GM23338 (cell line): Measurements from ENCODE around the gene DYNC2LI1. TPM values are rescaled to one million over a fixed set of nuclear protein-coding genes. Genes with fewer than 3 reads are reported as not detected.

Experiments
- ATAC-seq: fragments of 200-7000 bp; cut with Tn5 transposase; 3 replicates; pipeline ENCODE4 v1.9.1; 2020
- DNase-seq: peaks from one replicate; pipeline ENCODE4 v3.0.0-alpha.2; 2015; ENCODE audit warnings: low spot score
- H2AFZ ChIP-seq: fragments of 200-600 bp; sonication (generic); 2 replicates; pipeline ENCODE4 v1.8.0; 2016; ENCODE audit warnings: antibody characterized with exemption, mild to moderate bottlenecking, moderate library complexity
- H3F3A ChIP-seq: fragments of 200-600 bp; sonication (generic); replicated peaks from 2 replicates; pipeline ENCODE4 v1.8.0; 2017; ENCODE audit warnings: antibody characterized with exemption, mixed run types, low read depth
- H3K27ac ChIP-seq: fragments of 200-600 bp; sonication (generic); 2 replicates; pipeline ENCODE4 v1.6.1; 2016; ENCODE audit warnings: low read depth
- H3K27me3 ChIP-seq: fragments of 200-600 bp; sonication (generic); 2 replicates; pipeline ENCODE4 v1.8.0; 2016; ENCODE audit warnings: mild to moderate bottlenecking, mixed run types, moderate library complexity; ENCODE audit not compliant: insufficient read depth
- H3K36me3 ChIP-seq: fragments of 200-600 bp; sonication (generic); 2 replicates; pipeline ENCODE4 v1.8.0; 2016; ENCODE audit warnings: mild to moderate bottlenecking; ENCODE audit not compliant: insufficient read depth
- H3K4me1 ChIP-seq: fragments of 200-600 bp; sonication (generic); 2 replicates; pipeline ENCODE4 v1.8.0; 2016; ENCODE audit warnings: mild to moderate bottlenecking, moderate library complexity; ENCODE audit not compliant: insufficient read depth
- H3K4me2 ChIP-seq: fragments of 200-600 bp; sonication (generic); 2 replicates; pipeline ENCODE4 v1.7.1; 2017; ENCODE audit warnings: mixed run types
- H3K4me3 ChIP-seq: fragments of 200-600 bp; sonication (generic); 2 replicates; pipeline ENCODE4 v1.6.1; 2016; ENCODE audit warnings: mixed run types
- H3K79me2 ChIP-seq: fragments of 200-600 bp; sonication (generic); replicated peaks from 2 replicates; pipeline ENCODE4 v1.8.0; 2017; ENCODE audit warnings: mild to moderate bottlenecking; ENCODE audit not compliant: insufficient read depth
- H3K9me2 ChIP-seq: fragments of 200-600 bp; sonication (generic); 2 replicates; pipeline ENCODE4 v1.8.0; 2017; ENCODE audit not compliant: insufficient read depth
- H4K20me1 ChIP-seq: fragments of 200-600 bp; sonication (generic); replicated peaks from 2 replicates; pipeline ENCODE4 v1.8.0; 2017; ENCODE audit warnings: mild to moderate bottlenecking; ENCODE audit not compliant: insufficient read depth
- H3K27ac Mint-ChIP-seq: 2 replicates; pipeline ENCODE4 v1.8.0; 2020; ENCODE audit warnings: inconsistent platforms, mild to moderate bottlenecking, moderate library complexity, mixed read lengths
- H3K27me3 Mint-ChIP-seq: 3 replicates; pipeline ENCODE4 v1.8.0; 2022; ENCODE audit warnings: low read depth, mild to moderate bottlenecking, moderate library complexity, mixed read lengths, inconsistent platforms; ENCODE audit not compliant: insufficient read depth, poor library complexity
- H3K36me3 Mint-ChIP-seq: 3 replicates; pipeline ENCODE4 v1.8.0; 2021; ENCODE audit warnings: low read depth, mild to moderate bottlenecking, inconsistent platforms, moderate library complexity, mixed read lengths
- H3K4me1 Mint-ChIP-seq: 3 replicates; pipeline ENCODE4 v1.8.0; 2020; ENCODE audit warnings: mild to moderate bottlenecking, inconsistent platforms, mixed read lengths
- H3K4me3 Mint-ChIP-seq: 3 replicates; pipeline ENCODE4 v1.8.0; 2021; ENCODE audit warnings: moderate library complexity, mild to moderate bottlenecking, inconsistent platforms, mixed read lengths
- H3K9me3 Mint-ChIP-seq: 3 replicates; pipeline ENCODE4 v1.8.0; 2020; ENCODE audit warnings: moderate library complexity, mild to moderate bottlenecking, inconsistent platforms, mixed read lengths
- CREB1 ChIP-seq: fragments of 250-450 bp; sonication (Bioruptor Pico); IDR thresholded peaks from 2 replicates; pipeline ENCODE4 v1.5.0; 2020; ENCODE audit warnings: low read depth, mild to moderate bottlenecking, moderate library complexity
- EZH2 ChIP-seq: fragments of 200-600 bp; sonication (generic); IDR thresholded peaks from one replicate; pipeline ENCODE4 v1.8.0; 2017; ENCODE audit warnings: antibody characterized with exemption, mild to moderate bottlenecking, low read depth; ENCODE audit not compliant: unreplicated experiment
- EZH2phosphoT487 ChIP-seq: fragments of 200-600 bp; sonication (generic); IDR thresholded peaks from one replicate; pipeline ENCODE4 v1.8.1; 2018; ENCODE audit warnings: antibody characterized with exemption; ENCODE audit not compliant: unreplicated experiment
- JUNB ChIP-seq: IDR thresholded peaks from one replicate; pipeline ENCODE4 v1.6.1; 2016; ENCODE audit warnings: antibody characterized with exemption; ENCODE audit not compliant: unreplicated experiment
- NANOG ChIP-seq: IDR thresholded peaks from 2 replicates; pipeline ENCODE4 v1.6.1; 2016; ENCODE audit warnings: antibody characterized with exemption, borderline replicate concordance
- ZNF114 ChIP-seq: fragments of 250-450 bp; sonication (Bioruptor Pico); IDR thresholded peaks from 2 replicates; pipeline ENCODE4 v1.5.0; 2020; ENCODE audit warnings: mild to moderate bottlenecking, moderate library complexity
- ZNF331 ChIP-seq: fragments of 250-450 bp; sonication (Bioruptor Pico); IDR thresholded peaks from 2 replicates; pipeline ENCODE4 v1.5.0; 2020; ENCODE audit warnings: low read depth, mild to moderate bottlenecking, moderate library complexity
- polyA plus RNA-seq: library from polyadenylated mRNA; unstranded; fragments of >200 nt; fragmentation: Nextera tagmentation; extraction: Ambion mirVana; gene quantifications from 2 replicates; pipeline ENCODE4 v1.2.1, GENCODE V29; 2016
- total RNA-seq: library from RNA; depleted of rRNA; stranded (reverse); fragments of >200 nt; shearing (Covaris generic); gene quantifications from 2 replicates; pipeline ENCODE4 v1.2.3, GENCODE V29; 2014
- TF ChIP-seq, protein P1 (sequence below): IDR thresholded peaks from one replicate; pipeline ENCODE4 v1.6.1; 2018; ENCODE audit warnings: antibody characterized with exemption; ENCODE audit not compliant: unreplicated experiment
- TF ChIP-seq, protein P2 (sequence below): IDR thresholded peaks from 2 replicates; pipeline ENCODE4 v1.6.1; 2016; ENCODE audit warnings: antibody characterized with exemption
- TF ChIP-seq, protein P3 (sequence below), 2 experiments: fragments of 200-600 bp in 1 of 2; sonication (generic) in 1 of 2; conservative IDR thresholded peaks; 2 replicates each; pipeline versions ENCODE4 v1.5.1 to v1.6.1; 2016 to 2017; ENCODE audit warnings: antibody characterized with exemption in 2 of 2, low read depth in 2 of 2, mild to moderate bottlenecking in 2 of 2, moderate library complexity in 1 of 2

Gene DYNC2LI1
- total and polyA plus RNA-seq, 2 experiments from 2014 or later, result 8.4 to 11.5 TPM

DNA sequence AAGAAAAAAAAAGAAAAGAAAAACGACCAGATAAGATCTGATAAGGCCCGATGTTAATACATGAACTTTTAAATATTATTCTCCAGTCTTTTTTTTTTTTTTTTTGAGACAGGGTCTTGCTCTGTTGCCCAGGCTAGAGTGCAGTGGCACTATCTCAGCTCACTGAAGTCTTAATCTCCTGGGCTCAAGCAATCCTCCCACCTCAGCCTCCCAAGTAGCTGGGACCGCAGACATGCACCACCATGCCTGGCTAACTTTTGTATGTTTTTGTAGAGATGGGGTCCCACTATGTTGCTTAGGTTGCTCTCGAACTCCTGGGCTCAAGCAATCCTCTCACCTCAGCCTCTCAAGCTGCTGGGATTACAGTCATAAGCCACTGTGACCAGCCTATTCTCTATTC lies 63.2 kb downstream of the DYNC2LI1 start:
- peaks cover 5% of the 10 kb centered on the region; the same call in 1 of the 2 replicates for H3K4me1 ChIP-seq
- ATAC-seq, result no peak
- H3K4me2 ChIP-seq, result no peak overlapping the region
- no peak overlapping the region for H3K27ac ChIP-seq
- Mint-ChIP-seq H3K9me3 (no peaks in the 10 kb centered on the region), H3K4me1 (peaks cover 15% of the 10 kb centered on the region), H3K4me3 (no peak overlapping the region), H3K36me3 (no peaks in the 10 kb centered on the region), H3K27me3 (peaks cover 5% of the 10 kb centered on the region), H3K27ac (no peak overlapping the region)
- no peaks in the 10 kb centered on the region for H3K36me3 ChIP-seq
- TF ChIP-seq ZNF331 (no peak), JUNB (no peak), EZH2 (no peak), NANOG (no peak), EZH2phosphoT487 (no peak), CREB1 (CRISPR knock-in tag) (no peak), ZNF114 (CRISPR knock-in tag) (no peak)
- TF ChIP-seq, protein P1, sequence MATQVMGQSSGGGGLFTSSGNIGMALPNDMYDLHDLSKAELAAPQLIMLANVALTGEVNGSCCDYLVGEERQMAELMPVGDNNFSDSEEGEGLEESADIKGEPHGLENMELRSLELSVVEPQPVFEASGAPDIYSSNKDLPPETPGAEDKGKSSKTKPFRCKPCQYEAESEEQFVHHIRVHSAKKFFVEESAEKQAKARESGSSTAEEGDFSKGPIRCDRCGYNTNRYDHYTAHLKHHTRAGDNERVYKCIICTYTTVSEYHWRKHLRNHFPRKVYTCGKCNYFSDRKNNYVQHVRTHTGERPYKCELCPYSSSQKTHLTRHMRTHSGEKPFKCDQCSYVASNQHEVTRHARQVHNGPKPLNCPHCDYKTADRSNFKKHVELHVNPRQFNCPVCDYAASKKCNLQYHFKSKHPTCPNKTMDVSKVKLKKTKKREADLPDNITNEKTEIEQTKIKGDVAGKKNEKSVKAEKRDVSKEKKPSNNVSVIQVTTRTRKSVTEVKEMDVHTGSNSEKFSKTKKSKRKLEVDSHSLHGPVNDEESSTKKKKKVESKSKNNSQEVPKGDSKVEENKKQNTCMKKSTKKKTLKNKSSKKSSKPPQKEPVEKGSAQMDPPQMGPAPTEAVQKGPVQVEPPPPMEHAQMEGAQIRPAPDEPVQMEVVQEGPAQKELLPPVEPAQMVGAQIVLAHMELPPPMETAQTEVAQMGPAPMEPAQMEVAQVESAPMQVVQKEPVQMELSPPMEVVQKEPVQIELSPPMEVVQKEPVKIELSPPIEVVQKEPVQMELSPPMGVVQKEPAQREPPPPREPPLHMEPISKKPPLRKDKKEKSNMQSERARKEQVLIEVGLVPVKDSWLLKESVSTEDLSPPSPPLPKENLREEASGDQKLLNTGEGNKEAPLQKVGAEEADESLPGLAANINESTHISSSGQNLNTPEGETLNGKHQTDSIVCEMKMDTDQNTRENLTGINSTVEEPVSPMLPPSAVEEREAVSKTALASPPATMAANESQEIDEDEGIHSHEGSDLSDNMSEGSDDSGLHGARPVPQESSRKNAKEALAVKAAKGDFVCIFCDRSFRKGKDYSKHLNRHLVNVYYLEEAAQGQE, result no peak
- TF ChIP-seq, protein P2, sequence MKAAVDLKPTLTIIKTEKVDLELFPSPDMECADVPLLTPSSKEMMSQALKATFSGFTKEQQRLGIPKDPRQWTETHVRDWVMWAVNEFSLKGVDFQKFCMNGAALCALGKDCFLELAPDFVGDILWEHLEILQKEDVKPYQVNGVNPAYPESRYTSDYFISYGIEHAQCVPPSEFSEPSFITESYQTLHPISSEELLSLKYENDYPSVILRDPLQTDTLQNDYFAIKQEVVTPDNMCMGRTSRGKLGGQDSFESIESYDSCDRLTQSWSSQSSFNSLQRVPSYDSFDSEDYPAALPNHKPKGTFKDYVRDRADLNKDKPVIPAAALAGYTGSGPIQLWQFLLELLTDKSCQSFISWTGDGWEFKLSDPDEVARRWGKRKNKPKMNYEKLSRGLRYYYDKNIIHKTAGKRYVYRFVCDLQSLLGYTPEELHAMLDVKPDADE, result no peak
- TF ChIP-seq, protein P3, sequence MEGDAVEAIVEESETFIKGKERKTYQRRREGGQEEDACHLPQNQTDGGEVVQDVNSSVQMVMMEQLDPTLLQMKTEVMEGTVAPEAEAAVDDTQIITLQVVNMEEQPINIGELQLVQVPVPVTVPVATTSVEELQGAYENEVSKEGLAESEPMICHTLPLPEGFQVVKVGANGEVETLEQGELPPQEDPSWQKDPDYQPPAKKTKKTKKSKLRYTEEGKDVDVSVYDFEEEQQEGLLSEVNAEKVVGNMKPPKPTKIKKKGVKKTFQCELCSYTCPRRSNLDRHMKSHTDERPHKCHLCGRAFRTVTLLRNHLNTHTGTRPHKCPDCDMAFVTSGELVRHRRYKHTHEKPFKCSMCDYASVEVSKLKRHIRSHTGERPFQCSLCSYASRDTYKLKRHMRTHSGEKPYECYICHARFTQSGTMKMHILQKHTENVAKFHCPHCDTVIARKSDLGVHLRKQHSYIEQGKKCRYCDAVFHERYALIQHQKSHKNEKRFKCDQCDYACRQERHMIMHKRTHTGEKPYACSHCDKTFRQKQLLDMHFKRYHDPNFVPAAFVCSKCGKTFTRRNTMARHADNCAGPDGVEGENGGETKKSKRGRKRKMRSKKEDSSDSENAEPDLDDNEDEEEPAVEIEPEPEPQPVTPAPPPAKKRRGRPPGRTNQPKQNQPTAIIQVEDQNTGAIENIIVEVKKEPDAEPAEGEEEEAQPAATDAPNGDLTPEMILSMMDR (conservative IDR thresholded peaks at IDR 0.05; ENCODE audit: low read depth in 2 of 2), result no peak
- no peak for DNase-seq
- no peak overlapping the region for H2AFZ ChIP-seq
- H4K20me1 ChIP-seq, result no peaks in the 10 kb centered on the region
- H3K9me2 ChIP-seq, result no peaks in the 10 kb centered on the region
- H3K79me2 ChIP-seq, result no peaks in the 10 kb centered on the region
- no peak overlapping the region for H3K4me3 ChIP-seq
- H3K27me3 ChIP-seq, result peaks cover 6% of the 10 kb centered on the region
- H3F3A ChIP-seq, result no peaks in the 10 kb centered on the region
